Osteoblast (primary cell): ENCODE data around the gene GDF15. TPM values are rescaled to one million over a fixed set of nuclear protein-coding genes. Genes with fewer than 3 reads are reported as not detected.

Experiments
- DNase-seq: peaks from one replicate; pipeline ENCODE4 v3.0.0; 2011; ENCODE audit warnings: low spot score, mixed read lengths; ENCODE audit not compliant: insufficient read length; ENCODE audit errors: missing footprints
- H2AFZ ChIP-seq: 2 replicates; pipeline ENCODE4 v1.6.0; 2011; ENCODE audit warnings: mild to moderate bottlenecking, low read length
- H3K27ac ChIP-seq: 2 replicates; pipeline ENCODE4 v1.5.1; 2011; ENCODE audit warnings: mild to moderate bottlenecking, low read depth, low read length, moderate library complexity
- H3K27me3 ChIP-seq: 2 replicates; pipeline ENCODE4 v1.6.0; 2012; ENCODE audit warnings: mild to moderate bottlenecking, control low read depth, inconsistent platforms, low read length, moderate library complexity; ENCODE audit not compliant: insufficient read depth
- H3K36me3 ChIP-seq: 2 replicates; pipeline ENCODE4 v1.5.1; 2011; ENCODE audit warnings: mild to moderate bottlenecking, low read length, control low read depth, moderate library complexity; ENCODE audit not compliant: insufficient read depth
- H3K4me1 ChIP-seq: 2 replicates; pipeline ENCODE4 v1.5.1; 2011; ENCODE audit warnings: mild to moderate bottlenecking, low read length, control low read depth, moderate library complexity; ENCODE audit not compliant: insufficient read depth
- H3K4me2 ChIP-seq: 2 replicates; pipeline ENCODE4 v1.6.0; 2011; ENCODE audit warnings: mild to moderate bottlenecking, low read length; ENCODE audit not compliant: insufficient read depth
- H3K4me3 ChIP-seq: fragments of 200-600 bp; sonication (generic); 3 replicates; pipeline ENCODE4 v1.5.1; 2012; ENCODE audit warnings: mild to moderate bottlenecking, low read length, inconsistent platforms; ENCODE audit not compliant: insufficient read depth
- H3K79me2 ChIP-seq: 2 replicates; pipeline ENCODE4 v1.6.0; 2012; ENCODE audit warnings: mild to moderate bottlenecking, low read length, control low read depth, inconsistent platforms; ENCODE audit not compliant: insufficient read depth
- H3K9me3 ChIP-seq: 2 replicates; pipeline ENCODE4 v1.5.1; 2011; ENCODE audit warnings: low read depth, low read length, control low read depth
- H4K20me1 ChIP-seq: 2 replicates; pipeline ENCODE4 v1.6.0; 2012; ENCODE audit warnings: mild to moderate bottlenecking, low read length, control low read depth; ENCODE audit not compliant: insufficient read depth
- CTCF ChIP-seq: IDR thresholded peaks from 2 replicates; pipeline ENCODE4 v1.5.1; 2011; ENCODE audit warnings: mild to moderate bottlenecking, low read depth, low read length, moderate library complexity; ENCODE audit errors: extremely low read depth
- total RNA-seq: library from RNA; depleted of rRNA; stranded (reverse); fragments of >200 nt; gene quantifications from 2 replicates; pipeline ENCODE4 v1.2.3, GENCODE V29; 2012

Gene GDF15
- total RNA-seq, 1 donor: 74.2 TPM

- peak; percentile 99 for DNase-seq
- Histone ChIP-seq H2AFZ (no peak overlapping the region), H3K27ac (peak overlapping the region; percentile 68), H3K9me3 (no peaks in the 10 kb centered on the region), H3K79me2 (peaks cover 52% of the 10 kb centered on the region), H3K4me3 (peak overlapping the region; percentile 65), H4K20me1 (peaks cover 30% of the 10 kb centered on the region), H3K4me2 (peak overlapping the region; percentile 69), H3K4me1 (peaks cover 29% of the 10 kb centered on the region), H3K36me3 (peaks cover 3% of the 10 kb centered on the region), H3K27me3 (no peaks in the 10 kb centered on the region)
- TF ChIP-seq CTCF: no peak
Measured at GRCh38 chr19:18428787-18429674, 43.1 kb downstream of the GDF15 start.

GRCh38 chr19:18429717-18430416 is 43.9 kb downstream of the GDF15 start:
- no peaks in the 10 kb centered on the region for H3K27me3 ChIP-seq
- H4K20me1 ChIP-seq: peaks cover 27% of the 10 kb centered on the region
- H3K4me3 ChIP-seq: peak overlapping the region; percentile 65
- H3K9me3 ChIP-seq: no peaks in the 10 kb centered on the region
- H3K36me3 ChIP-seq: peaks cover 3% of the 10 kb centered on the region
- H2AFZ ChIP-seq: no peak overlapping the region
- peak; percentile 79 for DNase-seq
- TF ChIP-seq CTCF: no peak
- H3K4me2 ChIP-seq: peak overlapping the region; percentile 69
- peak overlapping the region; percentile 68 for H3K27ac ChIP-seq
- H3K4me1 ChIP-seq: peaks cover 29% of the 10 kb centered on the region
- H3K79me2 ChIP-seq: peaks cover 44% of the 10 kb centered on the region

- Histone ChIP-seq H3K36me3 (peaks cover 6% of the 10 kb centered on the region), H4K20me1 (peaks cover 26% of the 10 kb centered on the region), H3K4me3 (no peak overlapping the region), H3K4me2 (no peak overlapping the region), H3K9me3 (no peaks in the 10 kb centered on the region), H2AFZ (no peak overlapping the region), H3K79me2 (peaks cover 37% of the 10 kb centered on the region), H3K27me3 (no peaks in the 10 kb centered on the region), H3K4me1 (peaks cover 26% of the 10 kb centered on the region), H3K27ac (no peak overlapping the region)
- TF ChIP-seq CTCF: no peak
- DNase-seq: no peak
Measured at GRCh38 chr19:18430417-18431144, 44.6 kb downstream of the GDF15 start.
